Left lung (tissue), 10 donors: ENCODE measurements around the gene TPD52L1. TPM values are rescaled to one million over a fixed set of nuclear protein-coding genes. Genes with fewer than 3 reads are reported as not detected.

ENCODE experiments used
- ATAC-seq: fragments of 200-7000 bp; cut with Tn5 transposase; one replicate; pipeline ENCODE4 v1.9.1; 2020; ENCODE audit warnings: moderate library complexity
- DNase-seq, 4 donors: peaks; one replicate each; pipeline ENCODE4 v3.0.0-alpha.2; 2013 to 2020
- H3K27ac ChIP-seq, 2 donors: fragments of 200-600 bp; sonication (generic) in 1 of 2; one replicate each; pipeline versions ENCODE4 v1.5.0 to v1.8.0; 2020 to 2021
- H3K27me3 ChIP-seq, 2 donors: fragments of 200-600 bp; sonication (generic) in 1 of 2; one replicate each; pipeline versions ENCODE4 v1.5.0 to v1.8.0; 2020 to 2021
- H3K36me3 ChIP-seq, 2 donors: fragments of 200-600 bp; sonication (generic) in 1 of 2; one replicate each; pipeline versions ENCODE4 v1.5.0 to v1.8.0; 2020 to 2021
- H3K4me1 ChIP-seq, 2 donors: fragments of 200-600 bp; one replicate each; pipeline ENCODE4 v1.8.0; 2021
- H3K4me3 ChIP-seq, 2 donors: fragments of 200-600 bp; sonication (generic) in 1 of 2; one replicate each; pipeline versions ENCODE4 v1.5.0 to v1.8.0; 2020 to 2021; ENCODE audit warnings: mild to moderate bottlenecking in 1 of 2
- H3K9me3 ChIP-seq, 2 donors: fragments of 200-600 bp; sonication (generic) in 1 of 2; one replicate each; pipeline versions ENCODE4 v1.5.0 to v1.8.0; 2020 to 2021
- intact Hi-C, 2 donors: fragments of 100-400 bp; cut with DNase I; formaldehyde crosslinking; loops; one replicate each; pipeline versions ENCODE4 v1.11.2 to v1.14.2; 2022
- polyA plus RNA-seq, 6 donors: library from polyadenylated mRNA; unstranded; fragments of 120-200 nt; gene quantifications; one replicate each; pipeline ENCODE4 v1.2.1, GENCODE V29; 2013; ENCODE audit not compliant: insufficient read length in 6 of 6
- total RNA-seq, 2 donors: library from RNA; stranded (reverse); fragmentation: NEBNext Ultra II Directional; extraction: Animal tissue kit (Norgen Biotek cat#: 25700); gene quantifications; one replicate each; pipeline ENCODE4 v1.2.1, GENCODE V29; 2021
- TF ChIP-seq, protein P1 (sequence below), 2 donors: fragments of 200-600 bp; sonication (generic) in 1 of 2; IDR thresholded peaks; one replicate each; pipeline versions ENCODE4 v1.5.0 to v1.8.0; 2021; ENCODE audit warnings: antibody characterized with exemption in 2 of 2
- donor health status: DM: no; HTN: yes; CAD: no.
- donor health status: DM: no; HTN: no; CAD: no.

Gene TPD52L1
- total and polyA plus RNA-seq, 8 donors: 17.4 to 125 (median 80.4) TPM

- ATAC-seq (peak; percentile 90), DNase-seq (peak in 2 of 4 donors; percentile 52 to 71)
- TF ChIP-seq, protein P1, sequence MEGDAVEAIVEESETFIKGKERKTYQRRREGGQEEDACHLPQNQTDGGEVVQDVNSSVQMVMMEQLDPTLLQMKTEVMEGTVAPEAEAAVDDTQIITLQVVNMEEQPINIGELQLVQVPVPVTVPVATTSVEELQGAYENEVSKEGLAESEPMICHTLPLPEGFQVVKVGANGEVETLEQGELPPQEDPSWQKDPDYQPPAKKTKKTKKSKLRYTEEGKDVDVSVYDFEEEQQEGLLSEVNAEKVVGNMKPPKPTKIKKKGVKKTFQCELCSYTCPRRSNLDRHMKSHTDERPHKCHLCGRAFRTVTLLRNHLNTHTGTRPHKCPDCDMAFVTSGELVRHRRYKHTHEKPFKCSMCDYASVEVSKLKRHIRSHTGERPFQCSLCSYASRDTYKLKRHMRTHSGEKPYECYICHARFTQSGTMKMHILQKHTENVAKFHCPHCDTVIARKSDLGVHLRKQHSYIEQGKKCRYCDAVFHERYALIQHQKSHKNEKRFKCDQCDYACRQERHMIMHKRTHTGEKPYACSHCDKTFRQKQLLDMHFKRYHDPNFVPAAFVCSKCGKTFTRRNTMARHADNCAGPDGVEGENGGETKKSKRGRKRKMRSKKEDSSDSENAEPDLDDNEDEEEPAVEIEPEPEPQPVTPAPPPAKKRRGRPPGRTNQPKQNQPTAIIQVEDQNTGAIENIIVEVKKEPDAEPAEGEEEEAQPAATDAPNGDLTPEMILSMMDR (IDR thresholded peaks at IDR 0.05): peak; percentile 81 to 87
- no peaks in the 10 kb centered on the region for H3K9me3 ChIP-seq
- H3K4me1 ChIP-seq: no peaks in the 10 kb centered on the region
- no peak overlapping the region for H3K27ac ChIP-seq
- no peaks in the 10 kb centered on the region for H3K36me3 ChIP-seq
- no peak overlapping the region for H3K4me3 ChIP-seq
- intact Hi-C loops: loop anchor here in 1 of 2 donors (5.0 kb wide), 2 partner anchors 441 to 456 kb away; no protein-coding TSS in a partner anchor
- peaks cover 0 to 10% of the 10 kb centered on the region in 2 donors for H3K27me3 ChIP-seq
These were observed 157.5 kb downstream of the TPD52L1 start for GRCh38 chr6:125310994-125311649.

GRCh38 chr6:125312478-125312877 lies 158.9 kb downstream of the TPD52L1 start:
- H3K4me3 ChIP-seq: no peak overlapping the region
- DNase-seq (no peak), ATAC-seq (no peak)
- TF ChIP-seq, protein P1 (IDR thresholded peaks at IDR 0.05): no peak
- peaks cover 0 to 10% of the 10 kb centered on the region in 2 donors for H3K27me3 ChIP-seq
- no peaks in the 10 kb centered on the region for H3K36me3 ChIP-seq
- no peaks in the 10 kb centered on the region for H3K9me3 ChIP-seq
- no peak overlapping the region for H3K27ac ChIP-seq
- intact Hi-C loops: loop anchor here in 1 of 2 donors (5.0 kb wide), 2 partner anchors 440 to 455 kb away; no protein-coding TSS in a partner anchor
- H3K4me1 ChIP-seq: no peaks in the 10 kb centered on the region

GRCh38 chr6:125312950-125313349 lies 159.4 kb downstream of the TPD52L1 start:
- H3K27ac ChIP-seq: no peak overlapping the region
- intact Hi-C loops: loop anchor here in 1 of 2 donors (5.0 kb wide), 2 partner anchors 439 to 454 kb away; no protein-coding TSS in a partner anchor
- no peak for ATAC-seq
- peaks cover 0 to 10% of the 10 kb centered on the region in 2 donors for H3K27me3 ChIP-seq
- no peaks in the 10 kb centered on the region for H3K9me3 ChIP-seq
- H3K36me3 ChIP-seq: no peaks in the 10 kb centered on the region
- H3K4me3 ChIP-seq: no peak overlapping the region
- no peaks in the 10 kb centered on the region for H3K4me1 ChIP-seq
- TF ChIP-seq, protein P1 (IDR thresholded peaks at IDR 0.05): no peak
- no peak for DNase-seq

Other genes starting within 250 kb of the TPD52L1 start
- 10 to 100 TPM; 17.2 to 18.5 TPM for gene RNF217, start 191.3 kb upstream of the TPD52L1 start, total RNA-seq
- 10 to 100 TPM; 21.8 to 31.4 (median 23.8) TPM for gene RNF217, start 191.3 kb upstream of the TPD52L1 start, polyA plus RNA-seq
- 10 to 100 TPM; 49.2 to 58.7 TPM for gene HDDC2, start 148.2 kb downstream of the TPD52L1 start, total RNA-seq
- 10 to 100 TPM; 78.7 to 86.9 (median 81.1) TPM for gene HDDC2, start 148.2 kb downstream of the TPD52L1 start, polyA plus RNA-seq